ENCODE results near the gene BCAN.

DNA sequence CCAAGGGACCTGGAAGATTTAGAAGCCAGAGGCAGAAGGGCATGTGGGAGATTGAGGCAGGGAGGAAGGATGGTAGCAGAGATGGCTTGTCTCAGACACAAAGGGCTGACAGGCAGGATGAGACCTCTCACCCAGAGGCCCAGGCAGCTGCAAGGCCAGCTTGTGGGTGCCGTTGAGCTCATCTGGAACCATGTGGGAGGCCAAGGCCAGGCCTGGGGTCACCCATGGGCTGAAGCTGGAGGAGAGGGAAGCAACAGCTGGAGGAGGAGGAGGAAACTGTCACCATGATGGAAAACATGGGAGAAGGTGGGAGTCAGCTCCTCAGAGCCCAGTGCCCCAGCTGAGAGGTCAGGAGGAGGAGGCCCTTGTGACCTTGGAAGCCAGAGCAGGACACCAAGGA, 57.1 kb downstream of the BCAN start:
- TF ChIP-seq SUZ12 (IDR thresholded peaks at IDR 0.05) (no peak), ZNF384 (IDR thresholded peaks at IDR 0.05) (no peak), HDGF (IDR thresholded peaks at IDR 0.05; ENCODE audit: borderline replicate concordance) (no peak), TARDBP (IDR thresholded peaks at IDR 0.05) (no peak), BHLHE40 (IDR thresholded peaks at IDR 0.05; ENCODE audit: borderline replicate concordance) (no peak), ELF4 (IDR thresholded peaks at IDR 0.05) (no peak), SP1 (IDR thresholded peaks at IDR 0.05) (no peak), FOXA1 (IDR thresholded peaks at IDR 0.05) (no peak), NFRKB (IDR thresholded peaks at IDR 0.05) (no peak), FOXK2 (IDR thresholded peaks at IDR 0.05) (no peak), FOXM1 (IDR thresholded peaks at IDR 0.05; ENCODE audit: borderline replicate concordance) (no peak)
